ENCODE measurements around the gene CHCHD3.

CHCHD3 gene

GRCh38 chr7:132756484-132756990 is 325.4 kb downstream of the CHCHD3 start:
- H3K27me3 ChIP-seq (ENCODE audit: low read depth, low read length): no peaks in the 10 kb centered on the region
- H3K79me2 ChIP-seq (ENCODE audit: low read length): no peaks in the 10 kb centered on the region
- no peaks in the 10 kb centered on the region for H3K4me1 ChIP-seq (ENCODE audit: low read length)
- H3K36me3 ChIP-seq (replicated peaks; ENCODE audit: low read depth, low read length): no peaks in the 10 kb centered on the region
- no peaks in the 10 kb centered on the region for H3K9me3 ChIP-seq (ENCODE audit: insufficient read depth, low read length)
- H3K4me3 ChIP-seq (ENCODE audit: low read length): no peak overlapping the region
- H2AFZ ChIP-seq (ENCODE audit: low read depth, low read length): no peak overlapping the region
- no peak overlapping the region for H3K27ac ChIP-seq (ENCODE audit: low read length)
- TF ChIP-seq CTCF (IDR thresholded peaks at IDR 0.05; ENCODE audit: low read depth, low read length) (no peak), EZH2phosphoT487 (IDR thresholded peaks at IDR 0.05; ENCODE audit: low read depth) (no peak)
- no peak overlapping the region for H3K4me2 ChIP-seq (ENCODE audit: low read length)
- H4K20me1 ChIP-seq (ENCODE audit: insufficient read depth, low read length): no peaks in the 10 kb centered on the region
- no peak overlapping the region for H3K9ac ChIP-seq (ENCODE audit: low read length)

- no peaks in the 10 kb centered on the region for H3K36me3 ChIP-seq (replicated peaks; ENCODE audit: low read depth, low read length)
- TF ChIP-seq CTCF (IDR thresholded peaks at IDR 0.05; ENCODE audit: low read depth, low read length) (no peak), EZH2phosphoT487 (IDR thresholded peaks at IDR 0.05; ENCODE audit: low read depth) (no peak)
Observed at GRCh38 chr7:132755538-132756483, 326.1 kb downstream of the CHCHD3 start.

GRCh38 chr7:132752431-132752830 is 329.5 kb downstream of the CHCHD3 start:
- H3K9ac ChIP-seq (ENCODE audit: low read length): no peak overlapping the region
- no peaks in the 10 kb centered on the region for H3K9me3 ChIP-seq (ENCODE audit: insufficient read depth, low read length)
- H3K36me3 ChIP-seq (replicated peaks; ENCODE audit: low read depth, low read length): no peaks in the 10 kb centered on the region

More at GRCh38 chr7:132755538-132756483, 326.1 kb downstream of the CHCHD3 start:
- Histone ChIP-seq H3K9me3 (ENCODE audit: insufficient read depth, low read length) (no peaks in the 10 kb centered on the region), H3K4me2 (ENCODE audit: low read length) (no peak overlapping the region), H2AFZ (ENCODE audit: low read depth, low read length) (no peak overlapping the region), H3K9ac (ENCODE audit: low read length) (no peak overlapping the region), H3K4me3 (ENCODE audit: low read length) (no peak overlapping the region), H3K79me2 (ENCODE audit: low read length) (no peaks in the 10 kb centered on the region), H3K4me1 (ENCODE audit: low read length) (no peaks in the 10 kb centered on the region), H4K20me1 (ENCODE audit: insufficient read depth, low read length) (no peaks in the 10 kb centered on the region), H3K27me3 (ENCODE audit: low read depth, low read length) (no peaks in the 10 kb centered on the region), H3K27ac (ENCODE audit: low read length) (no peak overlapping the region)

More at GRCh38 chr7:132752431-132752830, 329.5 kb downstream of the CHCHD3 start:
- Histone ChIP-seq H3K27ac (ENCODE audit: low read length) (no peak overlapping the region), H3K79me2 (ENCODE audit: low read length) (no peaks in the 10 kb centered on the region), H3K4me2 (ENCODE audit: low read length) (no peak overlapping the region), H3K4me1 (ENCODE audit: low read length) (no peaks in the 10 kb centered on the region), H3K27me3 (ENCODE audit: low read depth, low read length) (peaks cover 7% of the 10 kb centered on the region; the same call in 1 of the 2 replicates), H4K20me1 (ENCODE audit: insufficient read depth, low read length) (no peaks in the 10 kb centered on the region), H3K4me3 (ENCODE audit: low read length) (no peak overlapping the region), H2AFZ (ENCODE audit: low read depth, low read length) (no peak overlapping the region)
- TF ChIP-seq EZH2phosphoT487 (IDR thresholded peaks at IDR 0.05; ENCODE audit: low read depth): no peak
- no peak for TF ChIP-seq CTCF (IDR thresholded peaks at IDR 0.05; ENCODE audit: low read depth, low read length)
